Hepatocyte (in vitro differentiated cells): Measurements from ENCODE around the gene ZNF80.

Source experiments
- EZH2 ChIP-seq: fragments of 200-600 bp; sonication (generic); IDR thresholded peaks from 2 replicates; pipeline ENCODE4 v1.6.1; 2016; ENCODE audit warnings: antibody characterized with exemption, mild to moderate bottlenecking, borderline replicate concordance
- TF ChIP-seq, protein P1 (sequence below): fragments of 200-600 bp; sonication (generic); IDR thresholded peaks from 2 replicates; pipeline ENCODE4 v1.5.1; 2016; ENCODE audit warnings: antibody characterized with exemption, mild to moderate bottlenecking; ENCODE audit not compliant: poor library complexity

DNA sequence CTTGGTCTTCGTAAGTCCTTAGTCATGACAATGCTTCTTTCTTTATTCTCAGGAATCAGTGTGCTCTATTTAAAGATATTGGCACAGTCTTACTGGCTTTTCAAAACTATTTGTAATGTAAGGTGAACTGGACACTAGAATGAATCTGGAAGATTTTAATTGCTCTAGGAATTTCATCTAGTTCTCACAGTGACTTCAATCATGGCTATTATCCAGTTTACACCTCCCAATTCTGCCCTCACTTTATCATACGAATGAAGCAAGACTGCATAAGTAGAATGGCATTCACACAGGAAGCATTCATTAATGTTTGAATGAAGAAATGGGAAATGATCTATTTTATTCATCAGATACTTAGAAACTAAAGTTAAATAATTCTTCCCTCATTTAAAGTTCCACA lies 31.8 kb downstream of the ZNF80 start:
- TF ChIP-seq, protein P1, sequence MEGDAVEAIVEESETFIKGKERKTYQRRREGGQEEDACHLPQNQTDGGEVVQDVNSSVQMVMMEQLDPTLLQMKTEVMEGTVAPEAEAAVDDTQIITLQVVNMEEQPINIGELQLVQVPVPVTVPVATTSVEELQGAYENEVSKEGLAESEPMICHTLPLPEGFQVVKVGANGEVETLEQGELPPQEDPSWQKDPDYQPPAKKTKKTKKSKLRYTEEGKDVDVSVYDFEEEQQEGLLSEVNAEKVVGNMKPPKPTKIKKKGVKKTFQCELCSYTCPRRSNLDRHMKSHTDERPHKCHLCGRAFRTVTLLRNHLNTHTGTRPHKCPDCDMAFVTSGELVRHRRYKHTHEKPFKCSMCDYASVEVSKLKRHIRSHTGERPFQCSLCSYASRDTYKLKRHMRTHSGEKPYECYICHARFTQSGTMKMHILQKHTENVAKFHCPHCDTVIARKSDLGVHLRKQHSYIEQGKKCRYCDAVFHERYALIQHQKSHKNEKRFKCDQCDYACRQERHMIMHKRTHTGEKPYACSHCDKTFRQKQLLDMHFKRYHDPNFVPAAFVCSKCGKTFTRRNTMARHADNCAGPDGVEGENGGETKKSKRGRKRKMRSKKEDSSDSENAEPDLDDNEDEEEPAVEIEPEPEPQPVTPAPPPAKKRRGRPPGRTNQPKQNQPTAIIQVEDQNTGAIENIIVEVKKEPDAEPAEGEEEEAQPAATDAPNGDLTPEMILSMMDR, result no peak
- TF ChIP-seq EZH2, result no peak
